Activated CD4-positive, alpha-beta memory T cell treated with anti-CD3 and anti-CD28 coated beads for 36 hours (primary cell): ENCODE results near the gene TOM1L2. TPM values are rescaled to one million over a fixed set of nuclear protein-coding genes. Genes with fewer than 3 reads are reported as not detected.
A peak's percentile ranks its signal among the peaks of the same experiment; 100 is the strongest.

Experiments used
- CTCF ChIA-PET: fragments of 350-600 bp; sonication (Branson Sonifier 250); formaldehyde crosslinking; loops from one replicate; lab custom pipeline; 2021; ENCODE audit warnings: antibody characterized with exemption, inconsistent platforms; lab: Charles Lee
- POLR2A ChIA-PET: fragments of 350-600 bp; sonication (Branson Sonifier 250); formaldehyde crosslinking; loops from one replicate; lab custom pipeline; 2021; ENCODE audit warnings: antibody characterized with exemption; lab: Charles Lee
- DNase-seq: peaks from one replicate; pipeline ENCODE4 v3.0.0-alpha.2; 2020
- H3K27ac Mint-ChIP-seq: one replicate; pipeline ENCODE4 v1.8.0; 2021; ENCODE audit warnings: mixed read lengths
- H3K27me3 Mint-ChIP-seq: one replicate; pipeline ENCODE4 v1.8.0; 2021; ENCODE audit warnings: mixed read lengths
- H3K36me3 Mint-ChIP-seq: one replicate; pipeline ENCODE4 v1.8.0; 2021; ENCODE audit warnings: mixed read lengths
- H3K4me1 Mint-ChIP-seq: one replicate; pipeline ENCODE4 v1.8.0; 2021; ENCODE audit warnings: low read depth, mixed read lengths
- H3K4me3 Mint-ChIP-seq: one replicate; pipeline ENCODE4 v1.8.0; 2021; ENCODE audit warnings: mild to moderate bottlenecking, mixed read lengths
- H3K9me3 Mint-ChIP-seq: one replicate; pipeline ENCODE4 v1.8.0; 2021; ENCODE audit warnings: mixed read lengths
- intact Hi-C: fragments of 100-400 bp; cut with micrococcal nuclease; formaldehyde crosslinking; loops from one replicate; pipeline ENCODE4 v1.15.1; 2023
- microRNA-seq: library from miRNA; unstranded; fragments of <30 nt; microRNA quantifications from one replicate; pipeline ENCODE4 v1.2.0, GENCODE V29; 2022; ENCODE audit warnings: borderline number of aligned reads, borderline microRNAs expressed, borderline replicate concordance
- total RNA-seq, 2 experiments: library from RNA; stranded (reverse); gene quantifications; one replicate each; pipeline ENCODE4 v1.2.3, GENCODE V29; 2021

Gene TOM1L2
- total RNA-seq, 2 experiments from 2014 or later: 11.1 to 12.7 TPM

DNA sequence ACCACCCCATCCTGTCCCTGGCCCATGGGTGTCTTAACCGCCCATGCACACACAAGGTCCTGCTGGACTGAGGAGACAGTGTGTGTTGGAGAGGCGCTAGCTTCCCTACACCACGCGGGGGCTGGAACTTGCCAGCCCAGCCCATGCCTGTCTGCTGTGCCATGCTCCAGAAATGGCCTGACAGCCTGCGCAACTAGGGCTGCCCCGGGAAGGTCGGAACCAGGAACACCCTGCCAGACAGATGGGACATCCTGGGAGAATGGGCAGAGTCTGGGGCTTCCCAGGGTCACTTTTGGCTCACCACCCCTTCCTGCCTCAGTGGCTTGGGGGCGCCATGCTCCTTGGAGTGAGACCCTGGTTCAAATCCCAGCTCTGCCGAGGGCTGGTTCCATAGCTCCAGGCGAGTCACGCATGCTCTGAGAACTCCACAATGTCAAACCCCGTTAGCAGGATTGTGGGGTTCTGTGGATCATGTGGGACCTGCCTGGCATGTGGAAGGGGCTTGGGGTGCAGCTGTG lies 171.6 kb downstream of the TOM1L2 start:
- Mint-ChIP-seq H3K4me1 (no peaks in the 10 kb centered on the region), H3K27me3 (no peaks in the 10 kb centered on the region), H3K9me3 (no peaks in the 10 kb centered on the region), H3K36me3 (peaks cover 7% of the 10 kb centered on the region), H3K27ac (no peak overlapping the region), H3K4me3 (no peak overlapping the region)
- ChIA-PET CTCF (interaction anchor here (2.0 to 2.2 kb wide), 2 partner anchors 12 to 60 kb away, joined by 7 to 9 read pairs; no protein-coding TSS in a partner anchor), POLR2A (no interaction called here)
- intact Hi-C loops: no loop called here
- DNase-seq: no peak

DNA sequence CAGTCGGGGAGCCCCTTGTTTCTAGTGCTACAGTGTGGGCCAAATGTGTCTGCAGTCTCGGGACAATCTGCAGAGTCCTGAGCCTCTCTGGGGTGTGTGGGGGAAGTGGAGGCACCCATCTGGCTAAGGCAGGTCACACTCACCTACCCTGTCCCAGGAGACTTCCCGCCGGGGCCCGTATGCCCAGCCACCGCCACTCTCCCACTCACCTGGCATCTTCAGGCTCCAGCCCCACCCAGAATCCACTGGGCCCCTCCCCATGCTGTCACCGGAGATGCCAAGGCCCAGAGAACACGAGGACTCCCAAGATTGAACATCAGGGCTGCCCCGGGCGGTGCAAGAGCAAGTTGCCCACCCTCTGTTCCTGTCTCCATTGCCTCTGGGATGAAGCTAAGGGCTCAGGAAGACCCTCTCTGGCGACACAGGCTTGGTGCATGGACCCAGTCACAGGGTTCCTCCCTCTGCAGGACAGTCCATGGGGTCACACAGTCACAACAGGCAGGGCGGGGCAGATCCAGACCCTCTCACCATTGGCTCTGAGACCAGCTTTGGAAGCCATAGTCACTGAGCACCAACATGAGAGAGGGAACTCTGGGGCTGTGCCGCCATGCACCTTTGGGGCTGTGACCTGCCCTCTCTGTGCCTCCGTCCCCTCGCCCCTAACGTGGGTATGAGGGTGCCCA lies 173.5 kb downstream of the TOM1L2 start:
- H3K27me3 Mint-ChIP-seq: no peaks in the 10 kb centered on the region
- H3K36me3 Mint-ChIP-seq: peaks cover 7% of the 10 kb centered on the region
- no peak overlapping the region for H3K27ac Mint-ChIP-seq
- no peaks in the 10 kb centered on the region for H3K9me3 Mint-ChIP-seq
- no peak overlapping the region for H3K4me3 Mint-ChIP-seq
- ChIA-PET CTCF (no interaction called here), POLR2A (no interaction called here)
- no peak for DNase-seq
- peaks cover 4% of the 10 kb centered on the region for H3K4me1 Mint-ChIP-seq
- intact Hi-C loops: no loop called here

GRCh38 chr17:17798010-17798556 lies 174.1 kb downstream of the TOM1L2 start:
- Mint-ChIP-seq H3K4me3 (no peak overlapping the region), H3K36me3 (peaks cover 11% of the 10 kb centered on the region), H3K27ac (no peak overlapping the region), H3K4me1 (peaks cover 10% of the 10 kb centered on the region), H3K27me3 (no peaks in the 10 kb centered on the region), H3K9me3 (no peaks in the 10 kb centered on the region)
- CTCF ChIA-PET: no interaction called here
- POLR2A ChIA-PET: no interaction called here
- no peak for DNase-seq
- intact Hi-C loops: no loop called here

DNA sequence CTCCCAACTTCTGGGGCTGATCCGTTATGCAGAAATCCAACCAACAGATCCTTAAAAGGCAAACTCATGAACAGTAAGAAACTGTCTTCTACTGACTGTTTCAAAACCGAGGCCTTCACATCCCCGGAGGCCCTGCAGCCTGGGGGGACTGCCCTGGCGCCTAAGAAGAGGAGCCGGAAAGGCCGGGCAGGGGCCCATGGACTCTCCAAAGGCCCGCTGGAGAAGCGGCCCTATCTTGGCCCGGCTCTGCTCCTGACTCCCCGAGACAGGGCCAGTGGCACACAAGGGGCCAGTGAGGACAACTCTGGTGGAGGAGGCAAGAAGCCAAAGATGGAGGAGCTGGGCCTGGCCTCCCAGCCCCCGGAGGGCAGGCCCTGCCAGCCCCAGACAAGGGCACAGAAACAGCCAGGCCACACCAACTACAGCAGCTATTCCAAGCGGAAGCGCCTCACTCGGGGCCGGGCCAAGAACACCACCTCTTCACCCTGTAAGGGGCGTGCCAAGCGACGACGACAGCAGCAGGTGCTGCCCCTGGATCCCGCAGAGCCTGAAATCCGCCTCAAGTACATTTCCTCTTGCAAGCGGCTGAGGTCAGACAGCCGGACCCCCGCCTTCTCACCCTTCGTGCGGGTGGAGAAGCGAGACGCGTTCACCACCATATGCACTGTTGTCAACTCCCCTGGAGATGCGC lies 174.9 kb downstream of the TOM1L2 start:
- Mint-ChIP-seq H3K4me1 (peaks cover 16% of the 10 kb centered on the region), H3K9me3 (no peaks in the 10 kb centered on the region), H3K27me3 (no peaks in the 10 kb centered on the region), H3K4me3 (no peak overlapping the region), H3K27ac (no peak overlapping the region), H3K36me3 (peaks cover 11% of the 10 kb centered on the region)
- no peak for DNase-seq
- ChIA-PET POLR2A (no interaction called here), CTCF (interaction anchor here (1.1 kb wide), 1 partner anchor 15 kb away, joined by 3 read pairs; no protein-coding TSS in a partner anchor)
- intact Hi-C loops: no loop called here

- Mint-ChIP-seq H3K36me3 (peaks cover 11% of the 10 kb centered on the region), H3K4me3 (no peak overlapping the region), H3K27ac (no peak overlapping the region), H3K9me3 (no peaks in the 10 kb centered on the region), H3K27me3 (no peaks in the 10 kb centered on the region), H3K4me1 (peaks cover 20% of the 10 kb centered on the region)
- intact Hi-C loops: no loop called here
- POLR2A ChIA-PET: no interaction called here
- CTCF ChIA-PET: interaction anchor here (1.1 kb wide), 1 partner anchor 16 kb away, joined by 3 read pairs; no protein-coding TSS in a partner anchor
- DNase-seq: no peak
Observed at GRCh38 chr17:17796787-17797061, 175.5 kb downstream of the TOM1L2 start.

DNA sequence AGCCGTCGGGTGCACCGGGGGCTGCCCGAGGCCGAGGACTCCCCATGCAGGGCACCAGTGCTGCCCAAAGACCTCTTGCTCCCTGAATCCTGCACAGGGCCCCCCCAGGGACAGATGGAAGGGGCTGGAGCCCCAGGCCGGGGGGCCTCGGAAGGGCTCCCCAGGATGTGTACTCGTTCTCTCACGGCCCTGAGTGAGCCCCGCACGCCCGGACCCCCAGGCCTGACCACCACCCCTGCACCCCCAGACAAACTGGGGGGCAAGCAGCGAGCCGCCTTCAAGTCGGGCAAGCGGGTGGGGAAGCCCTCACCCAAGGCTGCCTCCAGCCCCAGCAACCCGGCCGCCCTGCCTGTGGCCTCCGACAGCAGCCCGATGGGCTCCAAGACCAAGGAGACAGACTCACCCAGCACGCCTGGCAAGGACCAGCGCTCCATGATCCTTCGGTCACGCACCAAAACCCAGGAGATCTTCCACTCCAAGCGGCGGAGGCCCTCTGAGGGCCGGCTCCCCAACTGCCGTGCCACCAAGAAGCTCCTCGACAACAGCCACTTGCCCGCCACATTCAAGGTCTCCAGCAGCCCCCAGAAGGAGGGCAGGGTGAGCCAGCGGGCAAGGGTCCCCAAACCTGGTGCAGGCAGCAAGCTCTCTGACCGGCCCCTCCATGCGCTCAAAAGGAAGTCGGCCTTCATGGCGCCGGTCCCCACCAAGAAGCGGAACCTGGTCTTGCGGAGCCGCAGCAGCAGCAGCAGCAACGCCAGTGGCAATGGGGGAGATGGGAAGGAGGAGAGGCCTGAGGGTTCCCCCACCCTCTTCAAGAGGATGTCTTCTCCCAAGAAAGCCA lies 176.0 kb downstream of the TOM1L2 start:
- intact Hi-C loops: no loop called here
- CTCF ChIA-PET: interaction anchor here (1.0 to 1.1 kb wide), 2 partner anchors 16 to 63 kb away, joined by 3 read pairs; no protein-coding TSS in a partner anchor
- POLR2A ChIA-PET: no interaction called here
- Mint-ChIP-seq H3K4me3 (no peak overlapping the region), H3K4me1 (peaks cover 20% of the 10 kb centered on the region), H3K27me3 (no peaks in the 10 kb centered on the region), H3K27ac (no peak overlapping the region), H3K9me3 (no peaks in the 10 kb centered on the region), H3K36me3 (peaks cover 11% of the 10 kb centered on the region)
- DNase-seq: no peak

GRCh38 chr17:17795296-17795695 lies 176.9 kb downstream of the TOM1L2 start:
- ChIA-PET CTCF (interaction anchor here (1.0 kb wide), 1 partner anchor 64 kb away, joined by 3 read pairs; no protein-coding TSS in a partner anchor), POLR2A (no interaction called here)
- Mint-ChIP-seq H3K4me3 (no peak overlapping the region), H3K36me3 (peaks cover 11% of the 10 kb centered on the region), H3K9me3 (no peaks in the 10 kb centered on the region), H3K27me3 (no peaks in the 10 kb centered on the region), H3K4me1 (peaks cover 20% of the 10 kb centered on the region), H3K27ac (no peak overlapping the region)
- intact Hi-C loops: no loop called here
- DNase-seq: no peak

DNA sequence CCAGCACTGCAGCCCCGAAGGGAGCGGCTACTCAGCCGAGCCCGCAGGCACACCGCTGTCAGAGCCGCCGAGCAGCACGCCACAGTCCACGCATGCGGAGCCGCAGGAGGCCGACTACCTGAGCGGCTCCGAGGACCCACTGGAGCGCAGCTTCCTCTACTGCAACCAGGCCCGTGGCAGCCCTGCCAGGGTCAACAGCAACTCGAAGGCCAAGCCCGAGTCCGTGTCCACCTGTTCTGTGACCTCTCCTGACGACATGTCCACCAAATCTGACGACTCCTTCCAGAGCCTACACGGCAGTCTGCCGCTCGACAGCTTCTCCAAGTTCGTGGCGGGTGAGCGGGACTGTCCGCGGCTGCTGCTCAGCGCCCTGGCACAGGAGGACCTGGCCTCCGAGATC lies 177.8 kb downstream of the TOM1L2 start:
- intact Hi-C loops: no loop called here
- Mint-ChIP-seq H3K4me3 (no peak overlapping the region), H3K27me3 (no peaks in the 10 kb centered on the region), H3K9me3 (no peaks in the 10 kb centered on the region), H3K27ac (no peak overlapping the region), H3K36me3 (peaks cover 11% of the 10 kb centered on the region), H3K4me1 (peaks cover 20% of the 10 kb centered on the region)
- CTCF ChIA-PET: interaction anchor here (2.1 kb wide), 1 partner anchor 18 kb away, joined by 8 read pairs; no protein-coding TSS in a partner anchor
- DNase-seq: no peak
- POLR2A ChIA-PET: no interaction called here

Small RNA genes within 50 kb of the gene (microRNA-seq; reads per million reads assigned to microRNA genes)
- gene MIR33B: 454 reads per million, percentile 82 among the genes with 10 or more reads in this experiment
- 2.8 reads per million for gene MIR6777

Other genes with a start within 250 kb of the TOM1L2 start
- gene SREBF1, start 135.4 kb downstream of the TOM1L2 start, total RNA-seq: 100 to 1,000 TPM in 1 of 2 experiments, 10 to 100 TPM in 1; 93.7 to 106 TPM
- under 1 TPM; 0.34 to 0.52 TPM for gene DRC3, start 462 bp upstream of the TOM1L2 start, total RNA-seq
- 10 to 100 TPM; 27.5 to 30.0 TPM for gene ATPAF2, start 66.8 kb upstream of the TOM1L2 start, total RNA-seq
- 1 to 10 TPM; 6.1 to 6.2 TPM for gene GID4, start 67.0 kb upstream of the TOM1L2 start, total RNA-seq
- gene DRG2, start 115.5 kb upstream of the TOM1L2 start, total RNA-seq: 10 to 100 TPM; 37.7 to 39.3 TPM
- gene MYO15A, start 136.4 kb upstream of the TOM1L2 start, total RNA-seq: 1 to 10 TPM in 1 of 2 experiments, under 1 TPM in 1; 0.78 to 1.3 TPM
- 100 to 1,000 TPM; 122 to 127 TPM for gene ALKBH5, start 211.4 kb upstream of the TOM1L2 start, total RNA-seq